Adrenal gland (tissue), 12 donors: ENCODE data around the gene TOP3B. TPM values are rescaled to one million over a fixed set of nuclear protein-coding genes. Genes with fewer than 3 reads are reported as not detected.

Experiments used
- DNase-seq, 7 donors: peaks; one replicate each; pipeline ENCODE4 v3.0.0-alpha.2; 2019 to 2020
- H3K27ac ChIP-seq, 5 donors: fragments of 200-600 bp; sonication (generic) in 4 of 5; 1 replicate in 3 of 5; 2 replicates in 2 of 5; pipeline versions ENCODE4 v1.5.1 to v1.8.0; 2016 to 2020; ENCODE audit warnings: mild to moderate bottlenecking in 1 of 5
- H3K27me3 ChIP-seq: fragments of 200-600 bp; 2 replicates; pipeline ENCODE4 v1.8.0; 2021
- H3K36me3 ChIP-seq, 2 donors: fragments of 200-600 bp; replicated peaks in 1 of 2; 1 replicate in 1 of 2; 2 replicates in 1 of 2; pipeline versions ENCODE4 v1.5.1 to v1.8.0; 2018 to 2022
- H3K4me1 ChIP-seq, 2 donors: fragments of 200-600 bp; replicated peaks in 1 of 2; 1 replicate in 1 of 2; 2 replicates in 1 of 2; pipeline versions ENCODE4 v1.5.1 to v1.8.0; 2018 to 2021
- H3K4me3 ChIP-seq, 4 donors: fragments of 200-600 bp; sonication (generic) in 3 of 4; one replicate each; pipeline ENCODE4 v1.5.1; 2016 to 2018
- H3K9me3 ChIP-seq, 3 donors: fragments of 200-600 bp; sonication (generic) in 1 of 3; replicated peaks in 1 of 3; 1 replicate in 2 of 3; 2 replicates in 1 of 3; pipeline versions ENCODE4 v1.5.1 to v1.8.0; 2016 to 2021
- CTCF ChIP-seq, 6 experiments: fragments of 450-650 bp in 4 of 6; fragments of 200-600 bp in 2 of 6; sonication (generic) in 1 of 6; IDR thresholded peaks; 1 replicate in 5 of 6; 2 replicates in 1 of 6; pipeline versions ENCODE4 v1.5.1 to v1.8.0; 2016 to 2021; ENCODE audit warnings: antibody characterized with exemption in 6 of 6, mild to moderate bottlenecking in 2 of 6, moderate library complexity in 1 of 6
- POLR2A ChIP-seq, 2 donors: fragments of 450-650 bp; IDR thresholded peaks; one replicate each; pipeline ENCODE4 v1.6.1; 2017; ENCODE audit warnings: antibody characterized with exemption in 2 of 2, mild to moderate bottlenecking in 2 of 2, moderate library complexity in 1 of 2
- WGBS, 4 donors: extraction: QIAGEN DNeasy Blood & Tissue Kit in 2 of 4; methylation state at CpG; one replicate each; pipeline versions ENCODE4 v1.1.5 to v1.1.7; 2013 to 2017; 5-methylcytosine and 5-hydroxymethylcytosine counted together
- intact Hi-C, 2 donors: fragments of 100-400 bp; cut with DNase I; formaldehyde crosslinking; loops; one replicate each; pipeline versions ENCODE4 v1.14.1 to v1.15.0; 2022 to 2023
- polyA plus RNA-seq, 3 donors: library from polyadenylated mRNA; stranded (reverse); fragments of 200-250 nt in 2 of 3; fragments of 350-450 nt in 1 of 3; fragmentation: Illumina TruSeq in 1 of 3; extraction: RNeasy Lipid Tissue Mini Kit (QIAGEN cat#74804) in 1 of 3; gene quantifications; one replicate each; pipeline ENCODE4 v1.2.3, GENCODE V29; 2013 to 2014
- total RNA-seq, 9 donors: library from RNA; depleted of rRNA in 4 of 9; stranded (reverse); fragments of >200 nt in 4 of 9; fragments of 120-200 nt in 1 of 9; fragmentation: NEBNext Ultra II Directional in 1 of 9; extraction: Animal tissue kit (Norgen Biotek cat#: 25700) in 1 of 9; gene quantifications; one replicate each; pipeline versions ENCODE4 v1.1.0 to v1.2.4, GENCODE V29; 2013 to 2023
- donor health status: healthy with polysubstance abuse.
- donor health status: Bipolar disorder and iron deficiency.
- donor health status: DM: yes; HTN: yes; CAD: no.
- donor health status: DM: no; HTN: no; CAD: no.
- donor health status: DM: no; HTN: no; CAD: no.
- donor health status: DM: yes; HTN: yes; CAD: no.

The TOP3B gene
- total and polyA plus RNA-seq, 12 donors = 8.5 to 31.8 (median 21.8) TPM

- intact Hi-C loops = loop anchor here in 1 of 2 donors (5.0 to 10.0 kb wide), 3 partner anchors 75 to 227 kb away; partner anchors contain the start of gene MAPK1
These were observed 43.1 kb downstream of the TOP3B start for GRCh38 chr22:21939461-21939913.

DNA sequence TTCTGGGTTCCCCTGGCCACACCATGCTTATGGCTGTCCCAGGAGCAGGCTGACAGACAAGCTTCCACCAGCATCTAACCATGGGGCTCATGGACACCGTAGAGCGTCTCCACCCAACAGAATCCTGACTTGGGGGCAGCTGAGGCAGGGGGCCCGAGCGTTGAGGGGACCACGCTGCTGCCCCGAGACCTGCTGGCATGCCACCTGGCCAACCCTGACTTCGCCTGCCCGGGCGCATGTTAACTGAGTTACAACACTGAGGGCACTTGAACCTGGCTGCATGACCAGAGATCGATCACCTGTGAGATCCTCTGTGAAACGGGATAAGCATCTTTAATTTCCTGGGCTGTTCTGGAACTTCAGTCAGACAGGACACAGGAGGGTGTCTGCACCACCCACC lies 43.7 kb downstream of the TOP3B start:
- 67 to 82% (median 77%) methylated on average over 6 to 11 of the region's 11 CpGs for WGBS, 4 donors
- Histone ChIP-seq H3K27me3 (no peaks in the 10 kb centered on the region), H3K9me3 (no peaks in the 10 kb centered on the region), H3K4me1 (peaks cover 39 to 68% of the 10 kb centered on the region in 2 donors), H3K27ac (peak overlapping the region in 4 of 5 donors; percentile 92 to 98 (median 95)), H3K4me3 (no peak overlapping the region), H3K36me3 (peaks cover 0 to 24% of the 10 kb centered on the region in 2 donors)
- intact Hi-C loops = loop anchor here in 1 of 2 donors (5.0 to 10.0 kb wide), 3 partner anchors 74 to 227 kb away; partner anchors contain the start of gene MAPK1
- TF ChIP-seq POLR2A (IDR thresholded peaks at IDR 0.05) (no peak), CTCF (IDR thresholded peaks at IDR 0.05) (no peak)
- no peak for DNase-seq

More at GRCh38 chr22:21939461-21939913, 43.1 kb downstream of the TOP3B start:
- H3K27me3 ChIP-seq = no peaks in the 10 kb centered on the region
- no peak for TF ChIP-seq POLR2A (IDR thresholded peaks at IDR 0.05)
- TF ChIP-seq CTCF (IDR thresholded peaks at IDR 0.05) = no peak
- H3K4me1 ChIP-seq = peaks cover 39 to 68% of the 10 kb centered on the region in 2 donors
- H3K4me3 ChIP-seq = no peak overlapping the region
- 32 to 65% (median 57%) methylated on average over 6 to 10 of the region's 10 CpGs for WGBS, 4 donors
- peak overlapping the region; percentile 26 to 98 (median 93) for H3K27ac ChIP-seq
- DNase-seq = peak in 1 of 7 donors; percentile 40
- H3K9me3 ChIP-seq = no peaks in the 10 kb centered on the region
- H3K36me3 ChIP-seq = peaks cover 0 to 24% of the 10 kb centered on the region in 2 donors

DNA sequence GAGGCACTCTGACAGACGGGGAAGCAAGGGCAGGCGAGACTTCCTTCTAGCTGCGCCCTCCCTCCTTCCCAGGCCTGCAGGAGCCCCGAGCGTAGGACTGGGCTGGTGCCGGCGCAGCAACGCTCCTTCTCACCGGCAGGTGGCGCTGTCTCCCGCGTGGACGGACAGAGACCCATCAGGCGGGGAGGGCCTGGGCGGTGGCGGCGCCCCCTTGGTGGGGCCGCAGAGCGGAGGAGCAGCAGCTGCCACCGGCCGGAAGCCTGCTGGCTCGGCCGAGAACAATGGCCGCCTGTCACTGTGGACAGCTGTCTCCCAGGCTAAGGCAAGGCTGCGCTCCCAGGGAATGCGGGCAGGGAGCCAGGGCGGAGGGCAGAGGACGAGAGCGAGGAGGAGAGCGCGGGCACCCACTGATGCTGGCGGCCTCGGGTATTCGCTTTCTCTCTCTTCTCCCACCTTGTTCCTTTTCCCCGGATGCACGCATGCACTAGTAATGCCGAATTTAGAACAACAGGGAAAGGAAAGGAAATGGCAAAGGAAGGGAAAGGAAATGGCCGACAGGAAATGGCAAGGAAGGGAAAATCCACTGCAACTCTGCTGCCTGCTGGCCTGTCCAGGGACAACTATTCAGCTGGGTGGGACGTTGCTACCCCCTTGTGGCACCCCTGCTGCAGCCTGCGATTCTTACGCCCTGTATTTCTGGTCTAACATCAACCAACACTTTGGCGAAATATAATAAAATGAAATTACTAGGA lies 44.3 kb downstream of the TOP3B start:
- DNase-seq = peak; percentile 92 to 98 (median 96)
- 1 to 2% (median 1%) methylated on average over 15 to 42 of the region's 42 CpGs for WGBS, 4 donors
- Histone ChIP-seq H3K36me3 (peaks cover 0 to 28% of the 10 kb centered on the region in 2 donors), H3K27ac (peak overlapping the region; percentile 87 to 98 (median 93)), H3K27me3 (no peaks in the 10 kb centered on the region), H3K9me3 (no peaks in the 10 kb centered on the region), H3K4me3 (peak overlapping the region; percentile 13 to 57 (median 28)), H3K4me1 (peaks cover 39 to 65% of the 10 kb centered on the region in 2 donors)
- TF ChIP-seq POLR2A (IDR thresholded peaks at IDR 0.05) (peak; percentile 6 to 46), CTCF (IDR thresholded peaks at IDR 0.05) (peak; percentile 96 to 100 (median 100))
- intact Hi-C loops = loop anchor here in 1 of 2 donors (5.0 to 10.0 kb wide), 3 partner anchors 73 to 226 kb away; partner anchors contain the start of gene MAPK1

DNA sequence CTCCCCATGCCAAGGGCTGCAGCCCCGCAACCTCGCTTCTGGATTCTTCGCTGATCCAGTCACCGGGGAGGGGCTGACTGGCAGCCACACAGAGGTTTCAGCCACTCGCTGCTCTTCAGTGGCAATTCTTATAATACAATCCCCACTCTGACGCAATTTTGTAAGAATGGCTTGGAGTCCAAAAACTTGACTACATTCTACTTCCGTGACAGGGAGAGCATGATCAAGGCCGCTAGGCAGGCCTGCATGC lies 44.8 kb downstream of the TOP3B start:
- TF ChIP-seq POLR2A (IDR thresholded peaks at IDR 0.05) = no peak
- Histone ChIP-seq H3K36me3 (peaks cover 0 to 33% of the 10 kb centered on the region in 2 donors), H3K4me1 (peaks cover 34 to 60% of the 10 kb centered on the region in 2 donors), H3K27ac (peak overlapping the region; percentile 87 to 98 (median 93)), H3K27me3 (no peaks in the 10 kb centered on the region), H3K4me3 (peak overlapping the region in 2 of 4 donors; percentile 27 to 57), H3K9me3 (no peaks in the 10 kb centered on the region)
- 0 to 13% (median 4%) methylated on average over 3 to 8 of the region's 8 CpGs for WGBS, 4 donors
- DNase-seq = peak in 1 of 7 donors; percentile 76
- intact Hi-C loops = loop anchor here in 1 of 2 donors (5.0 to 10.0 kb wide), 3 partner anchors 73 to 225 kb away; partner anchors contain the start of gene MAPK1
